GM12892 (cell line): ENCODE results near the gene STKLD1.

ENCODE experiments used
- POLR2A ChIP-seq: IDR thresholded peaks from 2 replicates; pipeline ENCODE4 v1.6.1; 2011; ENCODE audit warnings: low read depth, low read length, control low read depth
- POLR2AphosphoS5 ChIP-seq: IDR thresholded peaks from 2 replicates; pipeline ENCODE4 v1.6.1; 2011; ENCODE audit warnings: low read depth, low read length, control low read depth

- no peak for TF ChIP-seq POLR2A
- TF ChIP-seq POLR2AphosphoS5: no peak
Measured at GRCh38 chr9:133342570-133342969, 33.6 kb upstream of the STKLD1 start.
